K562 treated with DMSO at 1 percent for 48 hours (cell line): ENCODE measurements around the gene CCR3. TPM values are rescaled to one million over a fixed set of nuclear protein-coding genes. Genes with fewer than 3 reads are reported as not detected.

Experiments used
- total RNA-seq: library from RNA; unstranded; fragments of 300-600 nt; gene quantifications from 2 replicates; pipeline ENCODE4 v1.2.3, GENCODE V29; 2022; ENCODE audit warnings: low replicate concordance; ENCODE audit errors: extremely low read depth

The CCR3 gene
- not detected in 2 replicates for total RNA-seq

GRCh38 chr3:46242120-46242519, at the start of gene CCR3:
Gene CCR3 (plus strand): TSS chr3:46242460. CDS start chr3:46265159, 22,699 bp downstream.

GRCh38 chr3:46208167-46208704, 34.0 kb upstream of the CCR3 start, which contains the start of gene CCR1:
Gene CCR1 (minus strand): TSS chr3:46208313. CDS start chr3:46204313, 4,000 bp downstream.

Other genes with a start within 250 kb of the CCR3 start
- gene FYCO1, start 246.6 kb upstream of the CCR3 start, total RNA-seq, result not detected in 2 replicates
- gene XCR1, start 215.0 kb upstream of the CCR3 start, total RNA-seq, result not detected in 2 replicates
- not detected in 2 replicates for gene CCR1, start 34.1 kb upstream of the CCR3 start, total RNA-seq
- not detected in 2 replicates for gene CCR2, start 111.7 kb downstream of the CCR3 start, total RNA-seq
- gene CCR5, start 128.5 kb downstream of the CCR3 start, total RNA-seq, result not detected in 2 replicates
- gene CCRL2, start 164.8 kb downstream of the CCR3 start, total RNA-seq, result not detected in 2 replicates
- not detected in 2 replicates for gene LTF, start 222.4 kb downstream of the CCR3 start, total RNA-seq